Gastrocnemius medialis (tissue), 4 donors: ENCODE measurements around the gene CNTN4. TPM values are rescaled to one million over a fixed set of nuclear protein-coding genes. Genes with fewer than 3 reads are reported as not detected.

ENCODE experiments used
- ATAC-seq, 2 donors: fragments of 150-250 bp; one replicate each; pipeline ENCODE4 v1.9.1; 2016
- DNase-seq, 2 donors: peaks; one replicate each; pipeline ENCODE4 v3.0.0-alpha.2; 2019
- H3K27ac ChIP-seq, 4 donors: fragments of 200-600 bp; sonication (generic); 1 replicate in 1 of 4; 2 replicates in 3 of 4; pipeline ENCODE4 v1.5.1; 2016 to 2018; ENCODE audit warnings: mild to moderate bottlenecking in 2 of 4, moderate library complexity in 1 of 4
- H3K27me3 ChIP-seq, 3 donors: fragments of 200-600 bp; sonication (generic) in 2 of 3; 1 replicate in 1 of 3; 2 replicates in 2 of 3; pipeline versions ENCODE4 v1.5.1 to v1.6.0; 2016 to 2019; ENCODE audit warnings: mild to moderate bottlenecking in 1 of 3, moderate library complexity in 1 of 3
- H3K36me3 ChIP-seq, 2 donors: fragments of 200-600 bp; sonication (generic) in 1 of 2; one replicate each; pipeline ENCODE4 v1.5.1; 2017 to 2018
- H3K4me1 ChIP-seq, 2 donors: fragments of 200-600 bp; sonication (generic) in 1 of 2; one replicate each; pipeline ENCODE4 v1.5.1; 2016 to 2017; ENCODE audit warnings: mild to moderate bottlenecking in 2 of 2
- H3K4me3 ChIP-seq, 4 donors: fragments of 200-600 bp; sonication (generic) in 3 of 4; 1 replicate in 1 of 4; 2 replicates in 3 of 4; pipeline ENCODE4 v1.5.1; 2016 to 2019; ENCODE audit warnings: mild to moderate bottlenecking in 2 of 4
- H3K9me3 ChIP-seq, 3 donors: fragments of 200-600 bp; sonication (generic) in 2 of 3; 1 replicate in 1 of 3; 2 replicates in 2 of 3; pipeline ENCODE4 v1.5.1; 2016 to 2019
- CTCF ChIP-seq, 5 experiments: fragments of 450-650 bp in 3 of 5; fragments of 200-600 bp in 2 of 5; sonication (generic) in 2 of 5; IDR thresholded peaks in 4 of 5; conservative IDR thresholded peaks in 1 of 5; 1 replicate in 4 of 5; 2 replicates in 1 of 5; pipeline ENCODE4 v1.5.1; 2016 to 2019; ENCODE audit warnings: antibody characterized with exemption in 5 of 5, mild to moderate bottlenecking in 3 of 5, moderate library complexity in 3 of 5
- POLR2A ChIP-seq, 2 donors: fragments of 450-650 bp; IDR thresholded peaks; one replicate each; pipeline ENCODE4 v1.6.1; 2017; ENCODE audit warnings: antibody characterized with exemption in 2 of 2, mild to moderate bottlenecking in 2 of 2, moderate library complexity in 2 of 2
- in situ Hi-C, 4 donors: fragments of 200-750 bp; cut with MboI; loops; one replicate each; pipeline versions ENCODE4 v1.15.0 to v1.8.0; 2017; ENCODE audit warnings: low sequenced_read_pairs in 4 of 4
- intact Hi-C: fragments of 100-400 bp; cut with DNase I; formaldehyde crosslinking; loops from one replicate; pipeline ENCODE4 v1.15.1; 2023; ENCODE audit warnings: low total_unique reads
- total RNA-seq, 4 donors: library from RNA; depleted of rRNA; stranded (reverse); fragments of >200 nt; gene quantifications; one replicate each; pipeline versions ENCODE4 v1.1.0 to v1.2.3, GENCODE V29; 2016

Gene CNTN4
- total RNA-seq, 4 donors from 2014 or later = 0.51 to 1.9 (median 1.4) TPM

- H3K4me3 ChIP-seq = no peak overlapping the region
- TF ChIP-seq CTCF (IDR thresholded peaks at IDR 0.05 in 4 of 5, conservative IDR thresholded peaks at IDR 0.05 in 1 of 5) = no peak
- no peak for TF ChIP-seq POLR2A (IDR thresholded peaks at IDR 0.05)
- in situ Hi-C loops = no loop called here
Observed at GRCh38 chr3:2206536-2206935, 107.9 kb downstream of the CNTN4 start.

GRCh38 chr3:2211568-2211967 lies 112.9 kb downstream of the CNTN4 start:
- H3K27ac ChIP-seq = no peak overlapping the region
- in situ Hi-C loops = no loop called here
- DNase-seq (no peak), ATAC-seq (no peak)
- H3K9me3 ChIP-seq = no peaks in the 10 kb centered on the region
- no peak overlapping the region for H3K4me3 ChIP-seq
- intact Hi-C loops = no loop called here
- TF ChIP-seq CTCF (IDR thresholded peaks at IDR 0.05 in 4 of 5, conservative IDR thresholded peaks at IDR 0.05 in 1 of 5) (no peak), POLR2A (IDR thresholded peaks at IDR 0.05) (no peak)
- no peaks in the 10 kb centered on the region for H3K4me1 ChIP-seq
- H3K27me3 ChIP-seq = no peaks in the 10 kb centered on the region
- H3K36me3 ChIP-seq = no peaks in the 10 kb centered on the region

More at GRCh38 chr3:2206536-2206935, 107.9 kb downstream of the CNTN4 start:
- Histone ChIP-seq H3K9me3 (no peaks in the 10 kb centered on the region), H3K27me3 (no peaks in the 10 kb centered on the region), H3K4me1 (no peaks in the 10 kb centered on the region), H3K27ac (no peak overlapping the region), H3K36me3 (no peaks in the 10 kb centered on the region)
- intact Hi-C loops = no loop called here
- DNase-seq (no peak), ATAC-seq (no peak)

- DNase-seq (no peak), ATAC-seq (no peak)
- no peaks in the 10 kb centered on the region for H3K36me3 ChIP-seq
- no peaks in the 10 kb centered on the region for H3K4me1 ChIP-seq
- in situ Hi-C loops = no loop called here
- no peaks in the 10 kb centered on the region for H3K27me3 ChIP-seq
- TF ChIP-seq CTCF (IDR thresholded peaks at IDR 0.05 in 4 of 5, conservative IDR thresholded peaks at IDR 0.05 in 1 of 5) (no peak), POLR2A (IDR thresholded peaks at IDR 0.05) (no peak)
- intact Hi-C loops = no loop called here
- H3K9me3 ChIP-seq = no peaks in the 10 kb centered on the region
- H3K4me3 ChIP-seq = no peak overlapping the region
- no peak overlapping the region for H3K27ac ChIP-seq
Observed at GRCh38 chr3:2212206-2212605, 113.5 kb downstream of the CNTN4 start.

GRCh38 chr3:2218375-2218774 lies 119.7 kb downstream of the CNTN4 start:
- H3K4me1 ChIP-seq = no peaks in the 10 kb centered on the region
- H3K27me3 ChIP-seq = no peaks in the 10 kb centered on the region
- intact Hi-C loops (no loop called here), in situ Hi-C loops (no loop called here)
- H3K9me3 ChIP-seq = no peaks in the 10 kb centered on the region
- no peak overlapping the region for H3K4me3 ChIP-seq
- DNase-seq (no peak), ATAC-seq (no peak)
- no peaks in the 10 kb centered on the region for H3K36me3 ChIP-seq
- H3K27ac ChIP-seq = no peak overlapping the region
- no peak for TF ChIP-seq POLR2A (IDR thresholded peaks at IDR 0.05)
- TF ChIP-seq CTCF (IDR thresholded peaks at IDR 0.05 in 4 of 5, conservative IDR thresholded peaks at IDR 0.05 in 1 of 5) = no peak

GRCh38 chr3:2218816-2219215 lies 120.2 kb downstream of the CNTN4 start:
- ATAC-seq (no peak), DNase-seq (no peak)
- Histone ChIP-seq H3K27ac (no peak overlapping the region), H3K9me3 (no peaks in the 10 kb centered on the region), H3K36me3 (no peaks in the 10 kb centered on the region), H3K4me3 (no peak overlapping the region), H3K27me3 (no peaks in the 10 kb centered on the region), H3K4me1 (no peaks in the 10 kb centered on the region)
- intact Hi-C loops = no loop called here
- TF ChIP-seq POLR2A (IDR thresholded peaks at IDR 0.05) (no peak), CTCF (IDR thresholded peaks at IDR 0.05 in 4 of 5, conservative IDR thresholded peaks at IDR 0.05 in 1 of 5) (no peak)
- in situ Hi-C loops = no loop called here
